NT2/D1 (cell line): ENCODE measurements around the gene LTBP1.

Experiments
- DNase-seq: peaks from one replicate; pipeline ENCODE4 v3.0.0-alpha.2; 2011; ENCODE audit warnings: low read depth, low spot score
- H3K27me3 ChIP-seq: 2 replicates; pipeline ENCODE4 v1.6.0; 2011; ENCODE audit warnings: mild to moderate bottlenecking; ENCODE audit not compliant: insufficient read length, insufficient read depth
- H3K36me3 ChIP-seq: 2 replicates; pipeline ENCODE4 v1.6.1; 2011; ENCODE audit warnings: mild to moderate bottlenecking, low read length, mixed read lengths; ENCODE audit not compliant: insufficient read depth, insufficient read length
- H3K4me1 ChIP-seq: 2 replicates; pipeline ENCODE4 v1.5.1; 2011; ENCODE audit not compliant: insufficient read depth, insufficient read length
- H3K4me3 ChIP-seq: 2 replicates; pipeline ENCODE4 v1.5.1; 2011; ENCODE audit warnings: low read depth; ENCODE audit not compliant: insufficient read length
- H3K9ac ChIP-seq: 2 replicates; pipeline ENCODE4 v1.6.0; 2011; ENCODE audit warnings: low read depth; ENCODE audit not compliant: insufficient read length
- H3K9me3 ChIP-seq: 2 replicates; pipeline ENCODE4 v1.5.1; 2011; ENCODE audit warnings: mild to moderate bottlenecking, low read length; ENCODE audit not compliant: insufficient read depth
- SUZ12 ChIP-seq: IDR thresholded peaks from 2 replicates; pipeline ENCODE4 v1.6.1; 2011; ENCODE audit not compliant: insufficient read length, insufficient read depth; ENCODE audit errors: extremely low read depth
- YY1 ChIP-seq: IDR thresholded peaks from 2 replicates; pipeline ENCODE4 v1.6.1; 2011; ENCODE audit not compliant: insufficient read length, insufficient read depth
- ZNF274 ChIP-seq: IDR thresholded peaks from 2 replicates; pipeline ENCODE4 v1.6.1; 2011; ENCODE audit warnings: mild to moderate bottlenecking, low read depth, low read length

Gene LTBP1

DNA sequence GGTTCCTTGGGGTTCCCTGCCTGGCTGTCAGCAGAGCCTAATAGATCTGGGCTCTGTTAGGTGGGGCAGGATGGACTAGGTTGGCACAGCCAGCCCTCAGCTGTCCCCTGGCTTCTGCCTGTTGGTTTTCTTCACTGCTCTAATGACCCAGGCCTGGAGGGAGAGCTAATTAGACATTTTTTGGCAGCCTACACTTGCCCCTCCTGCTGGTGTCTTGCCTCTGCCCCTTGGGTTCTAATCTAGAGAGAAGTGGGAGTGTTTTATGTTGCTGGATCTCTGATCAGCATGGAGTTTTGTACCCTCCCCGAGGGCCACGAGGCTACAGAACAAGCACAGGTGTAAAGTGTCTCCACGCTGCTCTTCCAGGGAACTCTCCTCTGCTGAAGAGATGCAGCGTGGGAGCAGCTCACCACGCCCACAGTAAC lies 330.3 kb downstream of the LTBP1 start:
- Histone ChIP-seq H3K36me3 (no peaks in the 10 kb centered on the region), H3K9me3 (no peaks in the 10 kb centered on the region), H3K4me3 (no peak overlapping the region), H3K27me3 (no peaks in the 10 kb centered on the region), H3K4me1 (no peaks in the 10 kb centered on the region), H3K9ac (no peak overlapping the region)
- DNase-seq, result no peak
- TF ChIP-seq YY1 (no peak), ZNF274 (no peak), SUZ12 (no peak)

DNA sequence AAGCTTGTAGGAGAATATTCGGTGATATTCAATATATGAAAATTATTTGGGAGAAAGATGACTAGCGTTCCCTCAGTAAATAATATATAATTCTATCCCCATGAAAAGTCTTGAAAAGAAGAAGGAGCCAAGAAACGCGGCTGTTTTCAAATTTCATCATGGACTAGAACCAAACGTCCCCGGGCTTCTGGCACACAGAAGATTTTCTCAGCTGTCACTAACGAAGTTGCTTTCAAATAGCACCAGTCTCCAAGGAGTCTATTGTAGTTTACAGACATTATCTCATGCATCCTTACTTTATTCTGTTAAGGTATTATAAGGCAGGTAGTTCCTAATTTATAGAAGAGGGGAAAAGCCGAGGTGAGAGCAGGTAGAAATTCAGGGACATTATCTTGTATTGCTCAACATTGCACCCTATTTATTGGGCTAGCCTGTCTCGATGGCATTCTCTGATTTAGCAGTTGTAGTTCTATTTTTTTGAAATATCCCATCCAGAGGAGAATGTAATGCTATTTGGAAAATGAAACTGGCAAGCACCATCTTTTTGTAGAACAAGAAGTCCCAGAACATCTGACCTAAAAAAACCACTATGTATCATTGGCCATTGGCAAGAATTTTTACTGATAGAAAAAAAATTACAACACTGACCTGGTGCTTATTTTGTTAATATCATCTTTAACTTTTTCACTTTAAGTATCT lies 331.6 kb downstream of the LTBP1 start:
- H3K9ac ChIP-seq, result no peak overlapping the region
- no peaks in the 10 kb centered on the region for H3K4me1 ChIP-seq
- TF ChIP-seq ZNF274 (no peak), SUZ12 (no peak), YY1 (no peak)
- no peak overlapping the region for H3K4me3 ChIP-seq
- no peak for DNase-seq
- no peaks in the 10 kb centered on the region for H3K9me3 ChIP-seq
- H3K36me3 ChIP-seq, result no peaks in the 10 kb centered on the region
- H3K27me3 ChIP-seq, result no peaks in the 10 kb centered on the region

DNA sequence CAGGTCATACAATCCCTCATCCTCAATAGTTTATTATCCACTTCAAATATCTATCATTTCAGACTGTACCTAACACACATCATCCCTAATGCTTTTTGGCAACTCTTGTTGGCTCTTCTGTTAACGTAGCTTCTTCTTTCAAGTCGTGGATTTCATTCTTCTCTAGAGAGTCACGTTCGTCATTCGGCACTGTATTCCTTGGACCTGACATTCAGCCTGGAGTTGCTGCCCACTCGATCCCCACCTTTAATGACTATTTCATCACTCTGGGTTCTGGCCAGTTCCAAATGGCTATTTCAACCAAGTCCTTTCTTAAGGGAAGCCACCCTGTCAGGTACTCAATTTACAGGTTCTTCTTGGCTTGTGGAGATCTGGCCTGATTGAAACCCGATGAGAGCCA lies 337.5 kb downstream of the LTBP1 start:
- Histone ChIP-seq H3K4me3 (no peak overlapping the region), H3K36me3 (no peaks in the 10 kb centered on the region), H3K9ac (no peak overlapping the region), H3K27me3 (no peaks in the 10 kb centered on the region), H3K4me1 (no peaks in the 10 kb centered on the region), H3K9me3 (no peaks in the 10 kb centered on the region)
- TF ChIP-seq ZNF274 (no peak), SUZ12 (no peak), YY1 (no peak)
- DNase-seq, result no peak

DNA sequence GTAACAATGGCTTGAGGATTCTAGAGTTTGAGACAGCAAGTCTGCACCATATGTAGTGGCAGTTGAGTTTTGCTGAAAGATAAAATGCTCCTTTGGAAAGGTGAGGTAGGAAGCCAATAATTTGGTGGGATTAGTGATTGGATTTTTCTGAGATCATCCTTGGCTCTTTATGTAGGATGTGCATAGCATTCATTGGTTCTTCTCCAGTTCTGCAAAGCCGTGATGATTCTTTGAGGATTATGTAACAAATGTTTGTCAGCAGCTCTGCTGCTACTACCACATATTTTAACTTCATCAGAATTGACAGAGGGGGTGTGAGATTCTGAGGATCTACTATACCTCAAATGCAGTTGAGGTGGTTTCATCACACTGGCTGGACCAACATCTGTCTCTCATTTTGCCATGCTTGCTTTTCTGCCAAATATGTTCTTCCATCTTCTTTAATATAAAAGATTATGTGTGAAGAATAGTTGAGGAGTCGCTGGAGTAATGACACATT lies 340.8 kb downstream of the LTBP1 start:
- TF ChIP-seq ZNF274, result no peak
- TF ChIP-seq SUZ12, result no peak
- TF ChIP-seq YY1, result no peak

DNA sequence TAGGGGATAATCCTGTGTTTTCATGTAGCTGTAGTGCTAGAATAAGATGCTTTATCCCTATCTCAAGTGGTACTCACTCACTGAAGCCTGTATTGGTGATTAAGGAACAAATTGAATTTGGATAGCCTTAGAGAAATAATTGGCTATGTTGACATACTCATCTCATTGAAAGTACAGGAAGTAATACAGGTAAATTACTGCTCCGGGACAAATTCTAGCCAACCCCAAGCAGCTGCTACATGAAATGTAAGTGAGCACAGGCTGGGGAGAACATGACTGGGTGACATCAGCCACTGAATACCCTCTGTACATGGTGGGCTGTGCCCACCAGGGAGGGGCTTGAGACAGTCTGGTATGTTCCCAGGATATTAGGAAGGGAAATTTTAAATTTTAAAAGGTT lies 341.3 kb downstream of the LTBP1 start:
- Histone ChIP-seq H3K4me1 (no peaks in the 10 kb centered on the region), H3K27me3 (no peaks in the 10 kb centered on the region), H3K36me3 (peaks cover 1% of the 10 kb centered on the region), H3K9ac (no peak overlapping the region), H3K9me3 (no peaks in the 10 kb centered on the region), H3K4me3 (no peak overlapping the region)
- DNase-seq, result no peak
- TF ChIP-seq SUZ12, result no peak
- no peak for TF ChIP-seq ZNF274
- TF ChIP-seq YY1, result no peak

More for the DNA sequence above, 340.8 kb downstream of the LTBP1 start:
- Histone ChIP-seq H3K9me3 (no peaks in the 10 kb centered on the region), H3K4me1 (no peaks in the 10 kb centered on the region), H3K27me3 (no peaks in the 10 kb centered on the region), H3K9ac (no peak overlapping the region), H3K36me3 (no peaks in the 10 kb centered on the region), H3K4me3 (no peak overlapping the region)
- DNase-seq, result no peak

DNA sequence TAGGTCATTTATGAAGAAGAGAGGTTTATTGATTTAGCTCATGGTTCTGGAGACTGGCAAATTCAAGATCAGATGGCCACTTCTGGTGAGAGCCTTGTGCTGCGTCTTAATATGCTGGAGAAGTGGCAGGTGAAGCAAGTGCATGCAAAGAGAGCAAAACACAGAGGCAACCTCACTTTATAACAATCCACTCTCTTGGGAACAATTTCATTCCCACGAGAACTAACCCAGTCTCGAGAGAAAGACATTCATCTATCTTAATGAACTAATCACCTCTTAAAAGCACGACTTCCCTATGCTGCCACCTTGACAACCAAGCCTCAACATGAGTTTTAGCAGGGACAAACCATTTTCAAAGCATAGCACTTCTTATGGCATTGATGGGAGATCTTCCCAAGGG lies 343.2 kb downstream of the LTBP1 start:
- no peak for DNase-seq
- Histone ChIP-seq H3K27me3 (no peaks in the 10 kb centered on the region), H3K4me1 (no peaks in the 10 kb centered on the region), H3K36me3 (peaks cover 4% of the 10 kb centered on the region), H3K9me3 (no peaks in the 10 kb centered on the region), H3K9ac (no peak overlapping the region), H3K4me3 (no peak overlapping the region)
- no peak for TF ChIP-seq SUZ12
- no peak for TF ChIP-seq ZNF274
- TF ChIP-seq YY1, result no peak

DNA sequence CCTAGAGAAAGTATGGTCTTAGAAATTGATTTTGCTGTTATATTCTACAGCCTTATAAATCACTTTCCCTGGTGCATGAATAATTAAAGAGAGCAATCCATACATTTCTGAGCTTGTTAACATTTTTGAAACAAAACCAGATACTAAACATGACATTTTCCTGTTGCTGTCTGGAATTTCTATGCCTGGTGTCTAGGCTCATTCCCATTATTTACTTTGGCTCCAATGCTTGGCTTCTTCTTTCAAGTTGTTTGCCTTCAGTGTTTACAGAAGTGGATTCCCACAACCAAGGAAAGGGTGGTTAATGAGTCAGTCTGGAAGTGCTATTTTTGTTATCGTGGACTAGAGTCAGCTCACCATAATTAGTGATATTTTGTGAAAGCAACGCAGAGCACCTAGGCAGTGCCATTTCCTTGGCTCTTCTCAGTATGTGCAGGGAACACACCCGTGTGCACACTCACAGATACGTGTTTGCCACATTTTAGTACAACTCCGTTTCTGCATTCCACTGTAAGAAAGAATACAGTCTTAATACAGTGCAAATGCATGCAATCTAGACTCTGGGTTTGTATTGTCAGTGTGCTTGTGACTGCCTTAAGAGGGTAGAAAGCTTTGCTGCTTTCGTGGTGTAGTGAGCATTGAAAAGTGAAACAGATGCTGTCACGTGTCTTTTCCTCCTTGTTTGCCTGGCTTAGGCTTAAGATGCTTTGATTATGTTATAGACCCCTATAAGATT lies 344.7 kb downstream of the LTBP1 start:
- H3K9ac ChIP-seq, result no peak overlapping the region
- no peak for DNase-seq
- H3K4me3 ChIP-seq, result no peak overlapping the region
- H3K9me3 ChIP-seq, result no peaks in the 10 kb centered on the region
- H3K4me1 ChIP-seq, result no peaks in the 10 kb centered on the region
- TF ChIP-seq SUZ12 (no peak), YY1 (no peak), ZNF274 (no peak)
- H3K36me3 ChIP-seq, result peaks cover 4% of the 10 kb centered on the region
- no peaks in the 10 kb centered on the region for H3K27me3 ChIP-seq

DNA sequence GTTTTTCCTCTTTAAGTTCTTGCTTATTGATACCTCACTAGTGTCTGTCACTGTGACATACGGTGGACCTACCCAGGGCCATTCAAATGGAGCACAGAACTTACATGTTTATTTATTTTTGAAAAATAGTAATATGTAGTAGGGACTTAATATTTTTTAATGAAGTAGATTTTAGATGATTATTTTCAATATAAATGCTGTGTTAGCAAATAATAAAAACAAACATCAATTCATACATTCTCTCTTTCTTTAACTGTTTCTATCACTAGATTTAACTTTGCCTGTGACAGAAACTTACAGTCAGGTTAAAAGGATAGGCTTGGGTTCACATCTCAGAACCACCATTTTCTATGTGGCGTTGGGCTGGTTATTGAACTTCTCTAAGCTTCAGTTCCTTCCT lies 345.3 kb downstream of the LTBP1 start:
- DNase-seq, result no peak
- no peaks in the 10 kb centered on the region for H3K9me3 ChIP-seq
- TF ChIP-seq ZNF274, result no peak
- TF ChIP-seq YY1, result no peak
- no peak for TF ChIP-seq SUZ12

More for the DNA sequence above, 345.3 kb downstream of the LTBP1 start:
- Histone ChIP-seq H3K9ac (no peak overlapping the region), H3K27me3 (no peaks in the 10 kb centered on the region), H3K36me3 (peaks cover 4% of the 10 kb centered on the region), H3K4me1 (no peaks in the 10 kb centered on the region), H3K4me3 (no peak overlapping the region)
